Hematopoietic multipotent progenitor cell (in vitro differentiated cells): ENCODE results near the gene GRIN2A. TPM values are rescaled to one million over a fixed set of nuclear protein-coding genes. Genes with fewer than 3 reads are reported as not detected.

Experiments
- DNase-seq, 3 donors: peaks; one replicate each; pipeline ENCODE4 v3.0.0-alpha.2; 2011 to 2015; ENCODE audit warnings: low read depth in 2 of 3, low spot score in 2 of 3
- total RNA-seq: library from RNA; depleted of rRNA; stranded (reverse); fragments of >200 nt; gene quantifications from one replicate; pipeline ENCODE4 v1.2.3, GENCODE V29; 2012

Gene GRIN2A
- total RNA-seq, 1 donor = under 0.01 TPM

DNA sequence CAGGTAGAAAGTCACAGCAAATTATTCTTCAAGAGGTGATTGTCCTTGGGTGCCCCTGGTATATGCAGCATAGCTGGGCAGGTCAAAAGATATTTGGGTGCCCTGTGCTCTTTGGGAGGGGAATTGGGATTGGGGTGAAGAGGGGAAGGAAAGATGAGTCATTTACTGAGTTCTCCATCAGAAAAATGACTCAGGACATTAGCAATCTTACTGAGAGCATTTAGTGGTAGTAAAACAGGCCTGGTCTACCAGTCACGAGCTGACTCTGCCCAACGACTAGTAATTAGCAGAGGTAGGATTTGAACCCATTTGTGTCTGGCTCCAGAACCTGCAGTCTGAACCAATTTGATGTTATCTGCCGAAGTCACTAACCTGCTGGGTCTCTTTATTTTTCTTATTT is 6.0 kb upstream of the GRIN2A start:
- DNase-seq = no peak

DNA sequence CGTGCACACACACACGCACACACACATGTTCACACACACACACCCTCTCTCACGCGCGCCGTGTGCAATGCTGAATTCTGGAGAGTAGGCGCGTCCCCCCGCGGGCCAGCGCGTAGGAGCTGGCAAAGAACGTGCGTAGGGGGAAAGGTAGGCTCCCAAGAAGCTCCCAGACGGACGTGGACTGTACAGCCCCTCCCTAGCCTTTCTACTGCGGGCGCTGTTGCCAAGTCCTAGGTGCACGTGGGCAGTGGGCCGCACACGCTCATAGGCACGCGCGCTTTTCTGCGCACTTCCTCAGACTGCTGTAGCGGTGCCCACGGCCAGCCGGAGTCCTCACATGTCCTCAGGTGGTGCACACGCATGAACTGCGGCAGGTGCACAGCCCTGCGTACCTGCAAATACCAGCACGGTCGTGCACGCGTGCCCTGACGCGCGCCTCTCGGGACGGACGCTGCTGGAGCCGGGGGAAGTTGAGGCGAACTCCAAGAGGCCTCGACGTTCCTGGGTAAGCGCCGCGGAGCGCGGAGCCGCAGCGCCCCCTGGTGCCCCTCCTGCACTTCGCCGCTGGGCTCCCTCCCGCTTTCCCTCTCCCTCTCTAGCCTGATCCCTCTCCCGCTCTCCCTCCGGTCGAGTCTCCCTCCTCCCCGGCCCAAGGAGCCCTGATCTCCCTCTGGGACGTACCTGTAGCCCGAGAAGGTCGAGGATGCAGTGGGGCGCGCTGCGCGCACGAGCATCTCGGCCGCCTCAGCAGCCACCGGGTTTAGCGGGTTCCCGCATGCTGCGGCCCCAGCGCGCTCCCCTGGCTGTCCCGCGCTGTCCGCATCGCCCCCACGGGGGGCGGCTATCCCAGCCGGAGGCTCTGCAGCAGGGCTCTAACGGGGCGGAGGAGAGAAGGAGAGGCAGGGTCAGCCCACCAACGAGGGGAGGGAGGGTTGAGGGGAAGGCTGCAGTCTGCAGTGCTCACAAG is 749 bp downstream of the GRIN2A start:
- DNase-seq = peak in 2 of 3 donors; percentile 32 to 39

DNA sequence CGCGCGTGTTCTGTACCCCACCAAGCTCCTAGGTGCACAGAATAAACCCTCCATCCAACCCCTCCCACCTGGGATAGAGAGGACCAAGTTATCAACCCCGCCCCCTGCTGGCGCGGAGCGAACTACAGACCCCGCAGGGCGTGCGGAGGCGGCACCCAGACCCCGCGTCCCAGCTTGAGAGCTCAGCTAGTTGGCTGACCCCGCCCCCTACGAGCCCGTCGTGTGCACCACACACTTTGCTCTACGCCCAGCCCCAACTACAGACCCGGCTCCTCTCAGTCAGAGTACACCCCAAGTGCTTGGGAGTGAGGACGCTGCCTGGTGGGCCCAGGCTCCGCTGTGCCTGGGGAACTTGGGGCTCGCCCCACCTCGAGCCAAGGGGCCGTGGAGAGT is 1.5 kb downstream of the GRIN2A start:
- peak in 2 of 3 donors; percentile 41 to 50 for DNase-seq

DNA sequence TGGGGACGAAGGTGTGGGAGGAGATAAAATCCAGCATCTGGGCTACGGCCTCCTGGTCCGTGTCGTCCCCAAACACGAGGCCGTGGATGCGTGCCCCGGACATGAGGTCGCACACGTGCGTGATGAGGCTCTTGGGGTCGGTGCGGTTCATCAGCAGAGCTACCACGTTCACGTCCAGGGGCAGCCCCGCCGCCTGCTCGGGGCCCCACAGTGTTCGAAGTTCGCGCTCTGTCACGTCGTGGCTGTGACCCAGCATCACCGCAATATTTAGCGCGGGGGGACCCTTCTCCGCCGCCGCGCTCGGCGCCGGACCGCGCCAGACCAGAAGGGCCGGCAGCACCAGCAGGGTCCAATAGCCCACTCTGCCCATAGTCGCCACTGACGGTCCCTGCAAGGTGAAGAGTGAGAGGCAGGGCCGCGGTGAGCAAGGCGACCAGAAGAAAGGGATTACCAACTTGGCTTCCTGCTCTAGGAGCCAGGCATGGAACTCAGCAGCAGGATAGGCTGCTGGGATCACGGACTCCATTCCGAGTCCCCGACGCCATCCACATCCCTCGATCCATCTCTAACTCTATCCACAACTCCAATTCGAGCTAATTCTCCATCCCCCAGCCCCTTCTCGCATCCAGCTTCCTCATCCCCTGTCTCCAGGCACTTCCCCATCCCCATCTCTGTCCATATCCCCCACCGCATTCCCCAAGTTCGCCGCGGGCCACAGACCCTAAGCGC is 2.0 kb downstream of the GRIN2A start:
- DNase-seq = no peak

DNA sequence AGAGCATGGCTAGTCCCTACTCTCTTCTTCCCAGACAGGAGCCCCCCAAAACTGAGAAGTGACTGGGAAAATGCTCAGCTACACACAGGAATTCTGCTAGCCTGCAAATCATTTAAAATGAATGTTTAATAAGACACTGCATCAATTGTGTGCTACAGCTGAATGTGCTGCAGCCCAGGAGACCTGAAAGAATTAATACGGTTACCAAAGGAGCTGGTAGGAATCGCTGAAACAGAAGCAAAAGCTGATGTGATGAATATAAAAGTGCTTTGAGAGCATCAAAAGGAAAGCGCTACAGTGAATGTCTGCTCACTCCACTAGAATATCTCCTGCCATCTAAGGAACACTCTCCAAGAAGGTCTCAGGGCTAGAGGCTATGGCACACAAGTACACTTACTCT is 3.7 kb downstream of the GRIN2A start:
- DNase-seq = no peak

DNA sequence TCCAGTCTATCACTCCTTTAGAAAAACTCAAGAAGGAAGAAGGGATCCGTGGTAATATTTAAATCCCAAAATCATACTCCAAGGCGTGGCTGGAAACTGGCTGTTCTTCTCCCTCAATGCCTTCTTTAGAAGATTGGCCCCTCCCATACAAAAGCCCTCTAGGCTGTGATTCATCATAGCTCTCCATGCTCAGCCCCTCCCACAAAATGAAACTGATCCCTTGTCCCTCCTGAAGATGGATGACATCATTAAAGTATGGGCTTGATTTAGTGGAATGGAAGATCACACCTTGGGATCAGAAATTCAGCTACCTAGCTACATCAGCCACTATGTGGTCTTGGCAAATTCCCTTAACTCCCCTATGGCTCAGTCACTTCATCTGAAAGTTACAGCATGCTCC is 4.1 kb downstream of the GRIN2A start:
- DNase-seq = no peak

DNA sequence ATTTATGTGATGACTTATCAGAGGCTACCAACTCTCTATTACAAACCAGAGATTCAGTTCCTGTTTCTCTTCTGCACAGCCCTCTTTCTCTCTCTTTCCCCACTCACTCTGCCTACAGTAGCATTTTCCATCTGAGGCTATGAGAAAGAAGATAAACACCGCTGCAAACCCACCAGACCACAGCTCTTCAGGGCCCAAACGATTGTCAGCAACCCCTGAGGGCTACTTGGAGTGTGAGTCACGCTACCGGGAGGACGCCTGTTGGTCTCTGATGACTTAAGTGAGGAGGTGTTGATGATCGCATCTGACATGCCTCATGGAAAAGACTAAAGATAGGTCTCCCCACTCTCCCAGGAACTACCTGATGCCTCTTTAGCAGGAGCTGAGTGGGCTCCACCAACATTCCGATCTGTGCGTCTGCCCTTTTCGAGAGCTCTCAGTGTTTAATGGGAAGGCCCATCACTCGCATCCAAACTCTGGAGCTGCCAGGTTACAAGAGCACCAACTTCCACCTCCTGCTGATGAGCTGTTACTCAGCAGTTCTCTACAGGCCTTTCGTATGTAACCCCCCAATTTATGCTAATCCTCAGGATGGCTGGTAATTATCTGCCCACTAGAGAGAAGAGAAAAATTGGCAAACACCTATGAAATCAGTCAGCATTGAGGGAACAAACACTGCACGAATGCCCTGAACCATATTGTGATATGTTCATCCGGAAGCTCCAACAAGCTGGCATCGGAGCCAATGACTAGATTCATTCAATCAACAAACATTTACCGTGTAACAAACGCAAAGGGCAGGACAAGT is 9.2 kb downstream of the GRIN2A start:
- no peak for DNase-seq

DNA sequence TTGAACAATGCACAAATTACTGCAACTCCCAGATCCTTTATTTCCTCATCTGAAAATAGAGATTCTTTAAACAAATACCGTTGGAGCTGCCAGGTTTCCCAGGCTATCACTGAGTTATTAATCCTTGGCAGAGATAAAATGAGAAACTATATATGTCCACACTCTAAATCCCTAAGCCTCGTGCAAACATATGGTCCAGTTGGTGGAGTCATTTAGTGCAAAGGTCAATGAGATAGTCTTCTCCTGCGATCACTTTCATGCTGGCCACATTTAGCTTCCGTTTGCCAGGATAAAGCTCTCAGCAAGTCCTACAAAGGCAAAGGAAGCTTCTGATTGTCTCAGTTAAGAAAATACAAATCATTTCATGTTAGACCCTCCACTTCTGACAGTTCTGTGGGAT is 11.0 kb downstream of the GRIN2A start:
- DNase-seq = no peak

DNA sequence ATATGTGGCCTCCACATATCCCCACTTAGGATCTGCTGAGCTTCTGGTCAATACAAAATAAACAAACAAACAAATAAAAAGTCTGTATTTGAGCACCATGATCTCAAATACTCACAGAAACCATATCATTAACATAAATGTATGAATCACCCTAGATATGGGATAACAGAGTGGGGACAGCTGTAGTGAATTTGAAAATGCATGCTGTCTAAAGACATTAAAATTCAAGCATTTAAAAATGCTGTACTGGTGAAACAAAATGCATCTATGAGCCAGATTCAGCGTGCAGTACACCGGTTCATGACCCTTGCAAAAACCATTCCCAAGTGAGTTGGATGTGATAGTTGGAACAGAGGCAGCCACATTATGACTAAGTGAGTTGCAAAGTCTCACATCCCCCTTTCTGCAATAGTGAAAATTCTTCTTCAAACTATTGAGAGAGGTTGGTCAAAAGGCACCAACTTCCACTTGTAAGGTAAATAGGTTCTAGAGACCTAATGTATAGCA is 12.3 kb downstream of the GRIN2A start:
- DNase-seq = no peak

DNA sequence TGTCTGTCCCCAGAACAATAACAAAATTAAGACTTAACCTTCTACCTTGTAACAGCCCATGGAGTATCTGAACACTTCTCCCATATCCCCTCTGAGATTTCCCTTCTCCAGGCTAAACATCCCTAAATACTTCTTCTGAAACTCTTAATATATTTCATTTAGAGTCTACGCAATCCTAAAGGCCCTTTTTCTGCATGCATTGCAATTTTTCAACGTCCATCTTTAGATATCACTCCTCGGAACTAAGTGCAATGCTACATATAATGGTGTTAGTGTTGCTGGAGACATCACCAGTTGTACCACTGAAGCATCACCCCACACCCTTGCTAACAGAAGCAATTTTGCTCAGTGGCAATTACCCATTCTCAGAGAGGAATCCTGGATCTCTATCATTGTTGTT is 13.2 kb downstream of the GRIN2A start:
- no peak for DNase-seq

DNA sequence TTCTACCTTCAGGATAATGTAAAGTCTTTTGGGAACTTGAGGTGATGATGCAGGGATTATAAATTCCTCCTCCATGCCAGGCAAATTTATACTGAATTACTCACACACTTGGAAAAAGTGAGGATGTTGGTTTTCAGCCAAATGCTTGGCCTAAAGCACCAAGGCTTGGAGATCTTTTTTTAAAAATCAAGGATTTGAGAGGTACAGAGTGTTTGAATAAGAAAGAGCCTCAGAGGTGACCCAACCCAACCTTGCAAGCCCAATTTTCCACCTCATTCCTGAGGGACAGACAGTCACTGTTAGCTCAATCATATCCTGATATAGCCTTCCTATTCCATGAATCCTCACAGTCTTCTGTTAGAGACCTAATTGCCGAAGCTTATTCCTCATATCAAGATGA is 14.0 kb downstream of the GRIN2A start:
- no peak for DNase-seq

DNA sequence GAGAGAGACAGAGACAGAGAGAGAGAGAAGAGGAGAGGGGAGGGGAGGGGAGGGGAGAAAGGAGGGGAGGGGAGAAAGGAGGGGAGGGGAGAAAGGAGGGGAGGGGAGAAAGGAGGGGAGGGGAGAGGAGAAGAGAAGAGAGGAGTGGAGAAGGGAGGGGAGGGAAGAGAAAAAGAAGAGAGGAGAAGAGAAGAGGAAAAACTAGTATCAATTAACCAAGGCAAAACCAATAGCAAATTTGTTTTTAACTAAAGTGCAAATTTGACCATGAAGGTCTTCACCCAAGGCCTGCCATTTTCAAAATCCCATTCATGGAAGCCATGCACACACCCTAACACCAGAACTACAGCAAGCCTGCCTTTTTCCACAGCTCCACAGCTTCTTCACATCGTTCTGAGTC is 16.6 kb downstream of the GRIN2A start:
- no peak for DNase-seq

DNA sequence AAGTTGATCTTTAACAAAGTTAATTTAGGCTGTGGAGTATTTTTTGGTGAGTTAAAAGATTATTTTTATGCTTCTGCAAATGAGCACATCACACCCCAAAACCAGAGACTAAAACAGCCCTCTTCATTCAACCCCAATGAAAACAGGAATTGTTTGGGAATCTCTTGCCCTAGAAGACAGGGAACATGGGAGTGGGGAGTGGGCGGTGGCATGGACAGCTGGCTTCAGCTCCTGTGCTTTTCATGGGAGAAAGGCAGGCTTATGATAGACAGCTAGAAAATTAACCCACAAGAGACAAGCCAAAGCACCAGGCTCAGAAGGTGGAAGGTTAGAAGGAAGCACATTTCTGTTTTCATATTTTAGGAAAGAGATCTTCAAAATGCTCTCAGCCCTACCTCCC is 19.2 kb downstream of the GRIN2A start:
- DNase-seq = no peak

DNA sequence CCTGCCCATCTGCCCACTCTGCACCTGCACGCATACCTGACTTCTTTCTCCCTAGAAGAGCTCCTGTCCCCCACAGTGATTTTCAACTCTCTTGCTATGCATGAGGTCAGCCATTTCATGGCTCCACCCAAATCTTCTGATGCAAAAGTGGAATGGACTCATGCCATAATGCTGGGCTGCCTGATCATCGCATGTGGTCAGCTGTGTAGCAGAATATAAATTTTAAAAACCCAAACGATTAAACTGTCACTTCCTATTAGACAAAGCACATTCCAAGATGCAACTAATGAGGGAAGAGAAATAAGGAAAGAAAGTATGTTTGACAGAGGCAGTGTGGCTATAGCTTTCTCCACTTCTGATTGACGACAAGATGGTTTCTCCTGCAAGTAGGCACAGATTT is 26.1 kb downstream of the GRIN2A start:
- DNase-seq = no peak

DNA sequence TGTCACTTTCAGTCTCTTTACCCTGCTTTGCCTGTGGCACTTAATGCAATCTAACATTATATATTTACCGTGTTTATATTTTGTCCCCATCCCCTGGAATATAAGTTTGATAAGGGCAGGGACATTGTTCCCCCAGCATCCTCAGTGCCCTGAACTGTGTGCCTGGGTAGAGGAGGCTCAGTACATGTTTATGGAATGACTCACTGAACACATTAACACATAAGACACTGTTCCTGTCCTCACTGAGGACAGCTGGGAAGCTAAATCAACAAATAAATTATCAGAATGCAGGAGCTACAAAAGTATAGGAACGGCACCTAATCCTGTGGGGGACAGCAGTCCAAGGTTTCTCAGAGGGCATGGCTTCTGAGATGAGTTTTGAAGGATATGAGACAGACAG is 27.8 kb downstream of the GRIN2A start:
- DNase-seq = no peak

DNA sequence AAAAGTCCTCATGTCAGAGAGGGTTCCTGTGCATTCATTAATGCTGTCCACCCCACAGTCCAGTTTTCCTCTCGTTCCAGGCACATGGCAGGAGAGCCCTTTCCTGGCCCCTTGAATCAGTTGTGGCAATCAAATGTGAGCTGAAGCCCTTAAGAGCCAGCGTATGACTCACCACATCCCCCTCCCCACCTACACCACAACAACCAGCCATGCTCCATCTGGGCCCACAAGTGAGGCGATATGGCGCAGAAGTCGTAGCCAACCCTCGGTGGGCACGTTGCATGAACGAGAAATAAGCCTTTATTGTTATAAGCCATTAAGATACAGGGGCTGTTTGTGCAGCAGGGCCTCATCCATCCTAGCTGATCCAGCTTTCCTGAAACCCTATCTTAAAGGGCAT is 28.2 kb downstream of the GRIN2A start:
- no peak for DNase-seq

DNA sequence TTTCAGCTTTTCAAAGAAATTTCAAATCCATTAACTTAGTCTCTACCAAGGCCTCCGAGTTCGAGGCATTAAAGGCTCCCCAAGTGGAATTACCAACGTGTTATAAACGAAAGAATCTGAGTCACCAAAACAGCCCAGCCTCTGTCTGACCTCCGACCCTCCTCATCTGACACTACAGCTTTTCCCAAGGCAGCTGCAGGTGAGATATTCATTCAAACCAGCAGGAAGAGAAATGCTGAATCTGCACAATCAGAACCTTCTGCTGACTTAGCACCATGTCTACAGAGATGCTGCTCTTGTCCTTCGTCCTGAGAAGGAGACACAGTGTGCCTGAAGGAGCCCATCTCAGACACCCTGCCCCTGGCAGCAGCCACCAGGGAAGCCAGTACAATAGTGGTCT is 30.5 kb downstream of the GRIN2A start:
- no peak for DNase-seq

DNA sequence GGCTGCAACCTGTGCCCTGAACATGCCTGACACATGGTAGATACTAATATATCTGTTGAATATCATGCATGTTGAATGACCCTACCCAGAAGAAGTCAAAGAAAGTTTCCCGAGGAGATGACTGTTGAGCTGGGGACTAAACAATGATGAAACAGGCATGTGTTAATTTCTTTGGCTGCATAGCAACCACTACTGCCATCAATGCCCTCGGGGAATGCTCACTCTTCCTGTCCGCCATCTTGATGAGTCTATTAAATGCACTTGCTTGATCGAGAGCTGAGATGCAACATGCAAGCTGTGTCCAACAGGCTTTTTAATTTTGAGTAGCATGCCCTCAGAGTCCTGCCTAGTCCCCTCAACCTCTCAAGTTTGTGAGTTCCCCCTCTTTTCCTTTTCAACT is 31.3 kb downstream of the GRIN2A start:
- no peak for DNase-seq

DNA sequence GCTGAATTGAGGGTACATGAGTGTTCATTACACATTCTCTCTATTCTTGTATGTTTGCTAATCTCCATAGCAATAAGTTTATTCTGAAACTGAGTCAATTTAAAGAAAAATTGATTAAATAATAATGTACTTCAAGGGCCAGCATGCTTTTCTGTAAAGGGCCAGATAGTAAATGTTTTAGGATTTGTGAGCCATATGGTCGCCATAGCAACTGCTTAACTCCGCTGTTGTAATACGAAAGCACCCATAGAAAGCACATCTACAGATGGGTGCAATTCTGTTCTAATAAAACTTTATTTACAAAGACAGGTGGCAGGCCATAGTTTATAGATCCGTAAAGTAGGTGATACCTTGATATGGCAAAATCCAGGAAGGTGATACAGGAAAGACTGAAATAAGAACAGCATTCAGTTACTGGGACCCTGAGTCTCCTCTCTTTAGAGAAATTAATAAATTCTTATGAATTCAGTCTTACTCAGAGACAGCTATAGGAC is 36.6 kb downstream of the GRIN2A start:
- DNase-seq = no peak

DNA sequence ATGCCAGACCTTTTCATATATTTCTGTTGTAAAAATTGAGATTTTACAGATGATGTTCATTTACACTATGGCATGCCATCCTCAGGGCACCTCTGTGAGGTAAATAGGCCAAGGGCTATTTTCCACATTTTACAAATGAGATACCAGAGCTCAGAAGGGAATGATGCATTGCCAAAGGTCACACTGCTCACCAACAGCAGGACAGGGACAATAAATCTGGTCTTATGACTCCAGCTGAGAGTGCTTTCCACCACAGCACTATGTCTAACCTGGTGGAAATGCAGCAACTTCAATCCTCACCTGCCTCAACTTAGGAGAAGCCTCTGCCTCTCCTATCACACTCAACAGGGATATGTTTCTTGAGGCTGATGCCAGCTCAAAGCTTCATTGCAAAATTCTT is 40.6 kb downstream of the GRIN2A start:
- no peak for DNase-seq

DNA sequence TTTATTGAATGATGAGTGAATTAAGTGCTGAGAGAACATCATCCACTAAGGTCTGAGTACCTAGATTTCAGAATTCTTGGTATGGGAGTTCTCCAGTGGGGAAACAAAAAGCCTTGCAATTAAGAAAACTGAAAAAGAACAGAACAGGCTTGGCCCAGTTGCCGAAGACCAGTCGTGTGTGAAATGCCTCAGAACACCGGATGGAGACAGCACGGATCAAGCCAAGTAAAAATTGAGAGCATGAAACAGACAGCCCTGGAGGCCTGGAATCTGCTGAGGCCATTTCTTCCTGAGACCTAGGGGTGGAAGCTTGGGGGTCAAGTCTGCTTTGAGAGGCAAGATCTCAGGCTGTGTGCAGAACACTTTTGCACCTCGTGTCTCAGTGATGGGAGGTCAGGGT is 43.3 kb downstream of the GRIN2A start:
- no peak for DNase-seq
